ENCODE measurements around the gene ACYP2. TPM values are rescaled to one million over a fixed set of nuclear protein-coding genes. Genes with fewer than 3 reads are reported as not detected.
"Not testable (repeated sequence)": the region's sequence is repeated elsewhere in the genome, so short reads cannot be mapped to it uniquely, and the experiment has no call there.

ACYP2 gene
- total RNA-seq, 8 experiments from 2014 or later: 12.3 to 29.2 (median 20.3) TPM

GRCh38 chr2:54308186-54308585 is 192.8 kb downstream of the ACYP2 start:
- in situ Hi-C loops (cut with MboI; ENCODE audit: low pct_unique_long_range_greater_than_20kb in 2 of 9, low sequenced_read_pairs in 9 of 9, unreplicated experiment in 9 of 9): no loop called here
- ATAC-seq (replicated peaks in 6 of 8): no peak
- WGBS, 10 experiments: 47 to 100% (median 91%) methylated on average over 3 to 6 of the region's 6 CpGs; no CpG with 5 or more reads in 2 of the 10 experiments

GRCh38 chr2:54308782-54309181 is 193.4 kb downstream of the ACYP2 start:
- 57 to 100% (median 88%) methylated on average over 1 to 2 of the region's 2 CpGs; no CpG with 5 or more reads in 3 of the 10 experiments for WGBS, 10 experiments
- no peak for ATAC-seq (replicated peaks in 6 of 8)
- Histone ChIP-seq H3K27ac (no peak overlapping the region), H3K4me1 (replicated peaks in 1 of 2) (peaks cover 8 to 10% of the 10 kb centered on the region in 2 donors), H3K4me3 (no peak overlapping the region)
- in situ Hi-C loops (cut with MboI; ENCODE audit: low pct_unique_long_range_greater_than_20kb in 2 of 9, low sequenced_read_pairs in 9 of 9, unreplicated experiment in 9 of 9): no loop called here

More at GRCh38 chr2:54308186-54308585, 192.8 kb downstream of the ACYP2 start:
- Histone ChIP-seq H3K4me3 (no peak overlapping the region), H3K4me1 (replicated peaks in 1 of 2) (peaks cover 8 to 10% of the 10 kb centered on the region in 2 donors), H3K27ac (no peak overlapping the region)

- Histone ChIP-seq H3K4me1 (replicated peaks in 1 of 2) (peaks cover 8 to 10% of the 10 kb centered on the region in 2 donors), H3K27ac (peak overlapping the region in 1 of 2 donors; percentile 7), H3K4me3 (no peak overlapping the region)
- in situ Hi-C loops (cut with MboI; ENCODE audit: low pct_unique_long_range_greater_than_20kb in 2 of 9, low sequenced_read_pairs in 9 of 9, unreplicated experiment in 9 of 9): no loop called here
- WGBS, 10 experiments: 39 to 93% (median 78%) methylated on average over 2 to 3 of the region's 3 CpGs; no CpG with 5 or more reads in 3 of the 10 experiments
- peak in 5 of 8 experiments; percentile 99 to 100 (median 99) for ATAC-seq (replicated peaks in 6 of 8)
These were observed 194.9 kb downstream of the ACYP2 start for GRCh38 chr2:54310311-54310710.

- WGBS, 10 experiments: 53 to 100% (median 78%) methylated on average over 1 to 2 of the region's 2 CpGs; no CpG with 5 or more reads in 2 of the 10 experiments
- in situ Hi-C loops (cut with MboI; ENCODE audit: low pct_unique_long_range_greater_than_20kb in 2 of 9, low sequenced_read_pairs in 9 of 9, unreplicated experiment in 9 of 9): no loop called here
- ATAC-seq (replicated peaks in 6 of 8): no peak
These were observed 195.5 kb downstream of the ACYP2 start for GRCh38 chr2:54310961-54311360.

GRCh38 chr2:54313147-54313546 is 197.7 kb downstream of the ACYP2 start:
- WGBS, 10 experiments: 50 to 100% (median 86%) methylated on average over 1 to 5 of the region's 10 CpGs
- ATAC-seq (replicated peaks in 6 of 8): no peak
- no peak overlapping the region for H3K4me3 ChIP-seq
- H3K4me1 ChIP-seq (replicated peaks in 1 of 2): peaks cover 8 to 10% of the 10 kb centered on the region in 2 donors
- in situ Hi-C loops (cut with MboI; ENCODE audit: low pct_unique_long_range_greater_than_20kb in 2 of 9, low sequenced_read_pairs in 9 of 9, unreplicated experiment in 9 of 9): no loop called here
- H3K27ac ChIP-seq: no peak overlapping the region

More at GRCh38 chr2:54310961-54311360, 195.5 kb downstream of the ACYP2 start:
- H3K4me3 ChIP-seq: no peak overlapping the region
- H3K27ac ChIP-seq: no peak overlapping the region
- H3K4me1 ChIP-seq (replicated peaks in 1 of 2): peaks cover 8 to 10% of the 10 kb centered on the region in 2 donors

- Histone ChIP-seq H3K4me1 (replicated peaks in 1 of 2) (no peaks in the 10 kb centered on the region), H3K4me3 (no peak overlapping the region), H3K27ac (no peak overlapping the region)
- in situ Hi-C loops (cut with MboI; ENCODE audit: low pct_unique_long_range_greater_than_20kb in 2 of 9, low sequenced_read_pairs in 9 of 9, unreplicated experiment in 9 of 9): no loop called here
- no peak for ATAC-seq (replicated peaks in 6 of 8)
- 32 to 78% (median 56%) methylated on average over 1 to 2 of the region's 2 CpGs; no CpG with 5 or more reads in 1 of the 10 experiments for WGBS, 10 experiments
These were observed 202.6 kb downstream of the ACYP2 start for GRCh38 chr2:54317973-54318372.

GRCh38 chr2:54318821-54319220 is 203.4 kb downstream of the ACYP2 start:
- Histone ChIP-seq H3K27ac (no peak overlapping the region), H3K4me3 (no peak overlapping the region), H3K4me1 (replicated peaks in 1 of 2) (no peaks in the 10 kb centered on the region)
- WGBS, 10 experiments: 69 to 100% (median 83%) methylated on average over 3 to 8 of the region's 8 CpGs; no CpG with 5 or more reads in 4 of the 10 experiments
- ATAC-seq (replicated peaks in 6 of 8): no peak
- in situ Hi-C loops (cut with MboI; ENCODE audit: low pct_unique_long_range_greater_than_20kb in 2 of 9, low sequenced_read_pairs in 9 of 9, unreplicated experiment in 9 of 9): no loop called here

- 0 to 83% (median 52%) methylated on average over 1 to 2 of the region's 2 CpGs; no CpG with 5 or more reads in 4 of the 10 experiments for WGBS, 10 experiments
- H3K4me1 ChIP-seq (replicated peaks in 1 of 2): no peaks in the 10 kb centered on the region
- no peak overlapping the region for H3K4me3 ChIP-seq
- H3K27ac ChIP-seq: no peak overlapping the region
- peak in 2 of 8 experiments; percentile 68 to 71 for ATAC-seq (replicated peaks in 6 of 8)
- in situ Hi-C loops (cut with MboI; ENCODE audit: low pct_unique_long_range_greater_than_20kb in 2 of 9, low sequenced_read_pairs in 9 of 9, unreplicated experiment in 9 of 9): no loop called here
These were observed 205.6 kb downstream of the ACYP2 start for GRCh38 chr2:54321047-54321446.

GRCh38 chr2:54324517-54324916 is 209.1 kb downstream of the ACYP2 start:
- WGBS, 10 experiments: 40 to 88% (median 60%) methylated on average over 1 to 2 of the region's 2 CpGs; no CpG with 5 or more reads in 2 of the 10 experiments
- H3K27ac ChIP-seq; in situ Hi-C loops (cut with MboI; ENCODE audit: low pct_unique_long_range_greater_than_20kb in 2 of 9, low sequenced_read_pairs in 9 of 9, unreplicated experiment in 9 of 9); H3K4me1 ChIP-seq (replicated peaks in 1 of 2); H3K4me3 ChIP-seq; ATAC-seq (replicated peaks in 6 of 8): not testable (repeated sequence)

- in situ Hi-C loops (cut with MboI; ENCODE audit: low pct_unique_long_range_greater_than_20kb in 2 of 9, low sequenced_read_pairs in 9 of 9, unreplicated experiment in 9 of 9): no loop called here
- peaks cover 6 to 10% of the 10 kb centered on the region in 2 donors for H3K4me1 ChIP-seq (replicated peaks in 1 of 2)
- ATAC-seq (replicated peaks in 6 of 8): no peak
- no peak overlapping the region for H3K27ac ChIP-seq
- no peak overlapping the region for H3K4me3 ChIP-seq
- WGBS, 10 experiments: 100% methylated on average over 1 of the region's 1 CpG; no CpG with 5 or more reads in 9 of the 10 experiments
These were observed 209.7 kb downstream of the ACYP2 start for GRCh38 chr2:54325148-54325547.

GRCh38 chr2:54329482-54330161 is 214.2 kb downstream of the ACYP2 start:
- Histone ChIP-seq H3K4me1 (replicated peaks in 1 of 2) (peaks cover 8 to 15% of the 10 kb centered on the region in 2 donors), H3K27ac (peak overlapping the region; percentile 79 to 86), H3K4me3 (peak overlapping the region; percentile 34 to 41 (median 39))
- WGBS, 10 experiments: 11 to 75% (median 56%) methylated on average over 1 to 4 of the region's 5 CpGs; no CpG with 5 or more reads in 2 of the 10 experiments
- in situ Hi-C loops (cut with MboI; ENCODE audit: low pct_unique_long_range_greater_than_20kb in 2 of 9, low sequenced_read_pairs in 9 of 9, unreplicated experiment in 9 of 9): no loop called here
- no peak for ATAC-seq (replicated peaks in 6 of 8)

GRCh38 chr2:54330162-54330925 is 214.9 kb downstream of the ACYP2 start:
- Histone ChIP-seq H3K27ac (peak overlapping the region; percentile 79 to 86), H3K4me3 (peak overlapping the region; percentile 34 to 41 (median 39)), H3K4me1 (replicated peaks in 1 of 2) (peaks cover 8 to 15% of the 10 kb centered on the region in 2 donors)
- in situ Hi-C loops (cut with MboI; ENCODE audit: low pct_unique_long_range_greater_than_20kb in 2 of 9, low sequenced_read_pairs in 9 of 9, unreplicated experiment in 9 of 9): no loop called here
- ATAC-seq (replicated peaks in 6 of 8): peak; percentile 92 to 97 (median 96)
- 0 to 7% (median 2%) methylated on average over 1 to 10 of the region's 50 CpGs; no CpG with 5 or more reads in 1 of the 10 experiments for WGBS, 10 experiments
